Fibroblast of villous mesenchyme (primary cell): ENCODE data around the gene UGDH. TPM values are rescaled to one million over a fixed set of nuclear protein-coding genes. Genes with fewer than 3 reads are reported as not detected.

Experiments used
- DNase-seq: peaks from one replicate; pipeline ENCODE4 v3.0.0-alpha.2; 2010; ENCODE audit warnings: low read depth
- H3K4me3 ChIP-seq: 2 replicates; pipeline ENCODE4 v1.5.1; 2011; ENCODE audit warnings: low read depth, mild to moderate bottlenecking, low read length
- total RNA-seq: library from RNA; depleted of rRNA; stranded (reverse); fragments of >200 nt; gene quantifications from 2 replicates; pipeline ENCODE4 v1.2.3, GENCODE V29; 2012
- TF ChIP-seq, protein P1 (sequence below): IDR thresholded peaks from 2 replicates; pipeline ENCODE4 v1.5.1; 2012; ENCODE audit warnings: low read depth, mild to moderate bottlenecking, low read length; ENCODE audit not compliant: insufficient read depth

UGDH gene
- total RNA-seq, 1 donor: 159 TPM

GRCh38 chr4:39495446-39496213 lies 31.6 kb downstream of the UGDH start:
- TF ChIP-seq, protein P1, sequence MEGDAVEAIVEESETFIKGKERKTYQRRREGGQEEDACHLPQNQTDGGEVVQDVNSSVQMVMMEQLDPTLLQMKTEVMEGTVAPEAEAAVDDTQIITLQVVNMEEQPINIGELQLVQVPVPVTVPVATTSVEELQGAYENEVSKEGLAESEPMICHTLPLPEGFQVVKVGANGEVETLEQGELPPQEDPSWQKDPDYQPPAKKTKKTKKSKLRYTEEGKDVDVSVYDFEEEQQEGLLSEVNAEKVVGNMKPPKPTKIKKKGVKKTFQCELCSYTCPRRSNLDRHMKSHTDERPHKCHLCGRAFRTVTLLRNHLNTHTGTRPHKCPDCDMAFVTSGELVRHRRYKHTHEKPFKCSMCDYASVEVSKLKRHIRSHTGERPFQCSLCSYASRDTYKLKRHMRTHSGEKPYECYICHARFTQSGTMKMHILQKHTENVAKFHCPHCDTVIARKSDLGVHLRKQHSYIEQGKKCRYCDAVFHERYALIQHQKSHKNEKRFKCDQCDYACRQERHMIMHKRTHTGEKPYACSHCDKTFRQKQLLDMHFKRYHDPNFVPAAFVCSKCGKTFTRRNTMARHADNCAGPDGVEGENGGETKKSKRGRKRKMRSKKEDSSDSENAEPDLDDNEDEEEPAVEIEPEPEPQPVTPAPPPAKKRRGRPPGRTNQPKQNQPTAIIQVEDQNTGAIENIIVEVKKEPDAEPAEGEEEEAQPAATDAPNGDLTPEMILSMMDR: no peak
- H3K4me3 ChIP-seq: no peak overlapping the region
- no peak for DNase-seq

- TF ChIP-seq, protein P1: no peak
- no peak for DNase-seq
- no peak overlapping the region for H3K4me3 ChIP-seq
Measured at GRCh38 chr4:39494354-39494753, 32.9 kb downstream of the UGDH start.

GRCh38 chr4:39490322-39490721 lies 36.9 kb downstream of the UGDH start:
- no peak for DNase-seq
- H3K4me3 ChIP-seq: no peak overlapping the region
- TF ChIP-seq, protein P1: no peak

GRCh38 chr4:39486221-39486804 lies 40.9 kb downstream of the UGDH start:
- no peak for DNase-seq
- TF ChIP-seq, protein P1: no peak
- no peak overlapping the region for H3K4me3 ChIP-seq

- no peak for DNase-seq
- TF ChIP-seq, protein P1: no peak
- no peak overlapping the region for H3K4me3 ChIP-seq
Measured at GRCh38 chr4:39484582-39485272, 42.5 kb downstream of the UGDH start.

GRCh38 chr4:39480902-39481695 lies 46.1 kb downstream of the UGDH start:
- DNase-seq: no peak
- TF ChIP-seq, protein P1: no peak
- no peak overlapping the region for H3K4me3 ChIP-seq
